RWPE2 (cell line): ENCODE measurements around the gene SCO1.
"Not testable (repeated sequence)": the region's sequence is repeated elsewhere in the genome, so short reads cannot be mapped to it uniquely, and the experiment has no call there.

Experiments
- ATAC-seq: fragments of 200-7000 bp; cut with Tn5 transposase; 3 replicates; pipeline ENCODE4 v1.9.1; 2021; ENCODE audit warnings: low read depth
- DNase-seq: peaks from one replicate; pipeline ENCODE4 v3.0.0-alpha.2; 2020; ENCODE audit warnings: low spot score
- H3K27ac ChIP-seq: fragments of 450-650 bp; 2 replicates; pipeline ENCODE4 v1.5.1; 2017; ENCODE audit warnings: mild to moderate bottlenecking; ENCODE audit not compliant: poor library complexity, severe bottlenecking
- H3K27me3 ChIP-seq: fragments of 250-450 bp; sonication (Bioruptor Pico); 2 replicates; pipeline ENCODE4 v1.5.1; 2021; ENCODE audit warnings: mild to moderate bottlenecking, moderate library complexity; ENCODE audit not compliant: insufficient read depth, poor library complexity, severe bottlenecking
- H3K36me3 ChIP-seq: fragments of 250-450 bp; sonication (Bioruptor Pico); 2 replicates; pipeline ENCODE4 v1.5.1; 2020; ENCODE audit warnings: low read depth, mild to moderate bottlenecking, moderate library complexity
- H3K4me1 ChIP-seq: fragments of 250-450 bp; sonication (Bioruptor Pico); 2 replicates; pipeline ENCODE4 v1.5.1; 2021; ENCODE audit warnings: mild to moderate bottlenecking, moderate library complexity; ENCODE audit not compliant: insufficient read depth, poor library complexity, severe bottlenecking
- H3K4me3 ChIP-seq: fragments of 250-450 bp; sonication (Bioruptor Pico); 2 replicates; pipeline ENCODE4 v1.5.1; 2021; ENCODE audit warnings: mild to moderate bottlenecking, moderate library complexity; ENCODE audit not compliant: severe bottlenecking
- H3K9me3 ChIP-seq: fragments of 250-450 bp; sonication (Bioruptor Pico); 2 replicates; pipeline ENCODE4 v1.5.1; 2021; ENCODE audit warnings: mild to moderate bottlenecking, moderate library complexity; ENCODE audit not compliant: severe bottlenecking
- TF ChIP-seq, protein P1 (sequence below): fragments of 450-650 bp; IDR thresholded peaks from one replicate; pipeline ENCODE4 v1.5.1; 2017; ENCODE audit warnings: mild to moderate bottlenecking, moderate library complexity; ENCODE audit not compliant: poor library complexity, severe bottlenecking

Gene SCO1

DNA sequence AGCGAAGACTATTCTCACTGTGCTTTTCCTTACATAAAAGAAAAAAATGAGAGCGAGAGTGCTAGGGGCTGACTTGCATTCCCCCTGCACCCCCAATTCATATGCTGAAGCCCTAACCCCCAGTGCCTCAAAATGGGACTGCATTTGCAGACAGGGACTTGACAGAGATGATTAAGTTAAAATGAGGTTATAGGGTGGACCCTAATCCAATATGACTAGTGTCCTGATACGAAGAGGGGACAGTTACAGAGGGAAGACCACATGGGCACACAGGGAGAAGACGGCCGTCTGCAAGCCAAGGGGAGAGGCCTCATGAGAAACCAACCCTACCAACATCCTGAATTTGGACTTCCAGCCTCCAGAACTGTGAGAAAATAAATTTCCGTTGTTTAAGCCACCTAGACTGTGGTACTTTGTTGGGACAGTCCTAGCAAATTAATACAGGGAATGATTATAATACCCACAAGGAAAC lies 34.1 kb upstream of the SCO1 start:
- H3K4me3 ChIP-seq = no peak overlapping the region
- no peaks in the 10 kb centered on the region for H3K36me3 ChIP-seq
- DNase-seq = no peak
- no peaks in the 10 kb centered on the region for H3K27me3 ChIP-seq
- ATAC-seq = no peak
- no peak overlapping the region for H3K27ac ChIP-seq
- TF ChIP-seq, protein P1, sequence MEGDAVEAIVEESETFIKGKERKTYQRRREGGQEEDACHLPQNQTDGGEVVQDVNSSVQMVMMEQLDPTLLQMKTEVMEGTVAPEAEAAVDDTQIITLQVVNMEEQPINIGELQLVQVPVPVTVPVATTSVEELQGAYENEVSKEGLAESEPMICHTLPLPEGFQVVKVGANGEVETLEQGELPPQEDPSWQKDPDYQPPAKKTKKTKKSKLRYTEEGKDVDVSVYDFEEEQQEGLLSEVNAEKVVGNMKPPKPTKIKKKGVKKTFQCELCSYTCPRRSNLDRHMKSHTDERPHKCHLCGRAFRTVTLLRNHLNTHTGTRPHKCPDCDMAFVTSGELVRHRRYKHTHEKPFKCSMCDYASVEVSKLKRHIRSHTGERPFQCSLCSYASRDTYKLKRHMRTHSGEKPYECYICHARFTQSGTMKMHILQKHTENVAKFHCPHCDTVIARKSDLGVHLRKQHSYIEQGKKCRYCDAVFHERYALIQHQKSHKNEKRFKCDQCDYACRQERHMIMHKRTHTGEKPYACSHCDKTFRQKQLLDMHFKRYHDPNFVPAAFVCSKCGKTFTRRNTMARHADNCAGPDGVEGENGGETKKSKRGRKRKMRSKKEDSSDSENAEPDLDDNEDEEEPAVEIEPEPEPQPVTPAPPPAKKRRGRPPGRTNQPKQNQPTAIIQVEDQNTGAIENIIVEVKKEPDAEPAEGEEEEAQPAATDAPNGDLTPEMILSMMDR = no peak
- H3K4me1 ChIP-seq = no peaks in the 10 kb centered on the region
- no peaks in the 10 kb centered on the region for H3K9me3 ChIP-seq

DNA sequence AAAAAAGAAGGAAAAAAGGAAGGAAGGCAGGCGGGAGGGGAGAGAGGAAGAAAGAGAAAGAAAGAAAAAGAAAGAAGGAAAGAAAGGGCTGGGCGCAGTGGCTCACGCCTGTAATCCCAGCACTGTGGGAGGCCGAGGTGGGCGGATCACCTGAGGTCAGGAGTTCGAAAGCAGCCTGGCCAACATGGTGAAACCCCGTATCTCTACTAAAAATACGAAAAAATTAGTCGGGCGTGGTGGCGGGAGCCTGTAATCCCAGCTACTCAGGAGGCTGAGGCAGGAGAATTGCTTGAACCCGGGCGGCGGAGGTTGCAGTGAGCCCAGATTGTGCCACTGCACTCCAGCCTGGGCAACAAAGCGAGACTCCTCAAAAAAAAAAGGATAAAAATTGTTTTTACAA lies 32.9 kb upstream of the SCO1 start:
- peak overlapping the region; percentile 38 for H3K4me3 ChIP-seq

DNA sequence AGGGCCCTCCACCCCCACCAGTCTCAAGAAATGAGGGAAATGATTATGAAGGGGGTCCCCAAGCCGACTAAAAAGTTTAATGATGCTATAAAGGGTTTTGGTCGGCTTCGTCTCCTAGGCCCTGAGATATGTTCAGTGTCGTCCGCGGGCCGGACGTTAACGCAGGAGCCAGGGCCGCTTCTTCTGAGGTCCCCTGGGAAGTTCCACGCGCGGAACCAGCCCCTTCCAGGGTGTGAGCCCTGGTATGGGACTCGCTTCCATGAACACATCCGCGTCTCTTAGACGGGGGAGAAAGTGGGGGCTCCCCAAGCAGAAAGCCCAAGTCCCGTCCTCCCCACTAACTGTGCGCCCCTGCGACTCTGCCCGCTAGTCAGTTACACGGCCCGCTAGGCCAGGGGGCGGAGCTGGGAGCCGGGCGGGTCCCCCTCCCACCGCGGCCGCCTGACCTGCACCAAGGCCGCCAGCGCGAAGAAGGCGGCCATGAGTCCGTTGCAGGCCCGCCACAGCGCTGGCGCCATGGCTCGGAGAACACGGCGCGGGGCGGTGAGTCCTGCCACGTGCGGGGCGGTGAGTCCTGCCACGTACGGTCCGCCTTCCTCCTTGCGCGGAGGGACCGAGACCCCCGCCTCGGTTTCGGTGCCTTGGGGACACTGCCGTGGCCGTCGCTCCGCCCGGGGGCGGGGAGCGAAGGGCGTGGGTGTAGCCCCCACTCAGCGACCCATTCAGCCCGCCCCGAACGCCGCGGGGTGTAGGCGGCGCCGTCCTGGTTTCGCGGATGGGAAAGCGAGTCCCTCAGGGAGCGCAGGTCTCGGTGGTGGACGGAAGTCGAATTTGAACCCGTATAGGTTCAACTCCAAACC lies 32.2 kb upstream of the SCO1 start, which contains the start of gene TMEM220:
TSS of gene TMEM220 (minus strand) at position 690 of the 860 bp plus-strand sequence. CDS start at position 518, 172 bp downstream.
- no peaks in the 10 kb centered on the region for H3K36me3 ChIP-seq
- no peak for DNase-seq
- H3K27ac ChIP-seq = no peak within 1 kb of the TSS
- peak within 1 kb of the TSS; percentile 38 for H3K4me3 ChIP-seq
- TF ChIP-seq, protein P1 = no peak
- no peaks in the 10 kb centered on the region for H3K4me1 ChIP-seq
- no peaks in the 10 kb centered on the region for H3K9me3 ChIP-seq
- H3K27me3 ChIP-seq = no peaks in the 10 kb centered on the region
- peak; percentile 66 for ATAC-seq

More for the DNA sequence above, 32.9 kb upstream of the SCO1 start:
- H3K27me3 ChIP-seq, DNase-seq, H3K9me3 ChIP-seq, H3K27ac ChIP-seq, H3K36me3 ChIP-seq, H3K4me1 ChIP-seq, ATAC-seq: not testable (repeated sequence)

DNA sequence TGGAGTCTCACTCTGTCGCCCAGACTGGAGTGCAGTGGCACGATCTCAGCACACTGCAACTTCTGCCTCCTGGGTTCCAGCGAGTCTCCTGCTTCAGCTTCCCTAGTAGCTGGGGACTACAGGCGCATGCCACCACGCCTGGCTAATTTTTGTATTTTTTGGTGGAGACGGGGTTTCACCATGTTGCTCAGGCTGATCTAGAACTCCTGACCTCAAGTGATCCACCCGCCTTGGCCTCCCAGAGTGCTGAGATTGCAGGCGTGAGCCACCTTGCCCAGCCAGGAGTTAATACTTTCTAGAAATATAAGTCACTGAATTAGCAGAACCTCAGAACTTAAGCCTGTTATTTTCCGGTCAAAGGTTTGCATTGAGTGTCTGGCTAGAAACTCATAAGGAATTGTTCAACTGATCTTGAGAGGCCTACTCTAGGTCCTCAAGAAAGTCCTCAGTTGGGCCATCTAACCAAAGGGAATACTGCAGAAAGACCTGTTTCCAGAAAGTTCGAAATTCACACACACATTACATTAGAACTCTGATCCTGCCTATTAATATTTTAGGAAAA lies 31.1 kb upstream of the SCO1 start:
- Histone ChIP-seq H3K4me3 (no peak overlapping the region), H3K36me3 (no peaks in the 10 kb centered on the region), H3K9me3 (no peaks in the 10 kb centered on the region), H3K4me1 (no peaks in the 10 kb centered on the region), H3K27ac (no peak overlapping the region), H3K27me3 (no peaks in the 10 kb centered on the region)
- DNase-seq (no peak), ATAC-seq (no peak)
- TF ChIP-seq, protein P1 = no peak

DNA sequence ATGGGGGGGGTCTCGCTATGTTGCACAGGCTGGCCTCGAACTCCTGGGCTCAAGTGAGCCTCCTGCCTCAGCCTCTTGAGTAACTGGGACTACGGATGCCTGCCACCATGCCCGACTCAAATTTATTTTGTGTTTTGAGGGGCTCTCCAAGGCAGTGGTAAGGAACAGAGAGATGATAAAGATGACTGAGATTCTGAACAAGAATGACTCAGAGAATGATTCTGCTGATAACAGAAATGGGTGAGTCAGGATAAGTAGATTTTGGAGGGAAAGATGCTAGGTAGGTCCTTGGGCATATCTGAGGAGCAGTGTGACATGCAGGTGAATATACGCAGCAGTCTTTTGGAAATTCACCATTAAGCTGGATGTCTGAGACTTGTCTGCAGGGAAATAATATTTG lies 29.9 kb upstream of the SCO1 start:
- DNase-seq = no peak
- TF ChIP-seq, protein P1 = no peak

More for the DNA sequence above, 29.9 kb upstream of the SCO1 start:
- Histone ChIP-seq H3K27ac (no peak overlapping the region), H3K4me3 (no peak overlapping the region), H3K36me3 (no peaks in the 10 kb centered on the region), H3K4me1 (no peaks in the 10 kb centered on the region), H3K27me3 (no peaks in the 10 kb centered on the region), H3K9me3 (no peaks in the 10 kb centered on the region)
- peak; percentile 35; the same call in 1 of the 3 replicates for ATAC-seq
